Activated CD4-positive, CD25-positive, alpha-beta regulatory T cell treated with anti-CD3 and anti-CD28 coated beads, Interleukin-2, amount 50 U/mL, for 72 hours (primary cell): Measurements from ENCODE around the gene KATNAL2.
"Not testable (repeated sequence)": the region's sequence is repeated elsewhere in the genome, so short reads cannot be mapped to it uniquely, and the experiment has no call there.

Source experiments
- DNase-seq: peaks from one replicate; pipeline ENCODE4 v3.0.0; 2021

Gene KATNAL2

GRCh38 chr18:46939998-46940571, 22.7 kb downstream of the KATNAL2 start:
- no peak for DNase-seq

DNA sequence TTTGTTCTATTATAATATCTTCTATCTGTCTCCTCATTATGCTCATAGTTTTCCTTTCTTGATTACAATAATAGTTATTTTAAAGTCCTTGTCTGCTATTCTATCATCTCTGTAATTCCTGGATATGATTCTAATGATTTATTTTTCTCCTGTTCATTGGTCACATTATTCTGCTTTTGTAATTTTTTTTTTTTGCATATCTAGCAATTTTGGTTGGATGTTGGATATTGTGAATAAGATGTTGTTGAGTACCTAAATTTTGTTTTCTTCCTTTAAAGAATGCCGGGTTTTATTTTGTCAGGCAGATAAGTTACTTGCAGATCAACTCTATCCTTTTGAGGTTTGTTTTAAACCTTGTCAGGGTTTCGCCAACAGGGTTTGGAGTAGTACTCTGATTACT, 25.2 kb downstream of the KATNAL2 start:
- no peak for DNase-seq

DNA sequence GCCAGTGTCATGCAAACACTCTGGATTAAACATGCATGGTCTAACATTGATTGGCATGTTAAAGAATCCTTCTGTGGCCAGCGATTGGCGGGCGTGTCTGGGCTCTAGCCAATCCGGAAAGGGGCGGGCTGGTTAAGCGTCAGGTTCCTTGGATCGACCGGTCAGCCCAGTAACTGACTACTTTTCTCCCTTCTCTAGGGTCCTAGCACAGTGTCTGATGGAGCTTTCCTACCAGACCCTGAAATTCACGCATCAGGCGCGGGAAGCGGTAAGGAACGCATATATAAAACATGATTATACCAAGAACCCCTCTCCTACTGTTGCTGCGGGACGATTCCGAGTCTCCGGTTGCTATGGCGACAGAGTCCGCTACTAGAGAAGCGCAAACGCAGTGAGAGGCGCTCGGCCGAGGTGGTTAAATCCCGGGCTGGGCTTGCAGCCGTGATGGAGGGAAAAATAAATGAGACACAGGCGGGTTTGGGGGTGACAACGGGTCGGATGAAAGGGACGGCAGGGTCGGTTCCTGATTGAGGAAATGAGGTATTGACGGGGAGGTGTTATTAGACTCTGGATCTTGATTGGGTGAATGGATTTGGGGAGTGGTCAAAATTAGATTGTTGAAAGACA, 29.4 kb downstream of the KATNAL2 start:
- peak; percentile 68 for DNase-seq

DNA sequence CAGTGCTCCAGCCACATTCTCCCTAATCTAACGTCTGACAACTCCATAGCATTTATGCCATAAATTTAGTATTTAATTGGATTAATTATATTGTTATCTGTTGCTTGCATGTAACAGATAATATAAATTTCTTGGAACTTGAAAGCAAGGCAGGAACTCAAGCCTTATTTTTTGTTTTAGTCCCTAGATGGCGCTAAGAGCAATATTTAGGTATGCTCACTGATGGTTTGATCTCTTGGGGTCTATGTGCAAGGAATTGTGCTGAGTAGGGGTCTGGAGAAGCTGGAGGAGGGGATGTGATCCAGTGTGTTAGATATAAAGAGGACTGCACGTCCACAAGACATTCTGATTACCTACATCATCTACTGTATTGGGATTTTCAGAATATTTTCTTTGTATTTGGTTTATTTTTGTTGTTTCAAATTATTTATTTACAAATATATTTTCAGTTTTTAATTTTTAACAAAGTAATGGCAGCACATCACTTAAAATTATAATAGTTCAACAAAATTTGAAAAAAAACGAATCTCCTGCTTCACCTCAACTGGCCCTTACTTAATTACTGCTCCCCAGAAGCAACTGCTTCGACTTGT, 32.8 kb downstream of the KATNAL2 start:
- no peak for DNase-seq

GRCh38 chr18:46953195-46953594, 35.8 kb downstream of the KATNAL2 start:
- DNase-seq, result no peak

DNA sequence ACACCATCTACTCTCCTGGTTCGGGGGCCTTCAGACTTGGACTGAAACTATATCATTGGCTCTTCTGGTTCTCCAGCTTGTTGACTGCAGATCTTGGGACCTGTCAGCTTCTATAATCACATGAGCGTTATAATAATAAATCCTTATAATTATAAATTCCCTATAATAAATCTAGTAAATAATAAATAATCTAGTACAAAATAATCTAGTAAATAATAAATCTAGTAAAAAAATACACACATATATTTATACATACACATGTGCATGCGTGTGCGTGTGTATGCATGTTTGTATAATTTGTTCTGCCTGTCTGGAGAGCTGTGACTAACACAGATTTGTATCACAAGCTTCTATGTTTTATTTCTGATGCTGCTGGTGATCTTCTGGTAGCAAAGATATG, 40.8 kb downstream of the KATNAL2 start:
- no peak for DNase-seq

- DNase-seq, result not testable (repeated sequence)
Measured at GRCh38 chr18:46963656-46964578, 46.5 kb downstream of the KATNAL2 start.

GRCh38 chr18:46964579-46965293, 47.3 kb downstream of the KATNAL2 start:
- DNase-seq, result not testable (repeated sequence)

DNA sequence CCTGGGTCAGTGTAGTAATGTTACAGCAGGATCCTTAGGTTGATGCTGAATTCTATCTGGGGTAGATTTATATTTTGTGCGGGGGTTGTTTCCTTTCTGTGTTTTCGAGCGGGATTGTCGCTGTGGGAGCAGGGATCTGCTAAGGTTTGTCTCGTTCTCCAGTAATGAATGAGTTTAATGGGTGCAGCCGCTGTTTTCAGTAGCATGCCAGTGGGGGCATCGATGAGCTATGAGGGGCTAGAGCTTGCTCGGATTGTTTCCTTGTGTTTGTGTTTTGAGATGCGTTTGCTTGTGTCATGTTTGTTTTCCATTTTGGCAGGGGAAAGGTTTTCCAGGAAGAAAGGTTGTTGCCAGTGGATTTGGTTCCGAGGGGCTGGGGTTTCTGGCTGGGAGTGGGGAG, 48.9 kb downstream of the KATNAL2 start:
- DNase-seq, result not testable (repeated sequence)

DNA sequence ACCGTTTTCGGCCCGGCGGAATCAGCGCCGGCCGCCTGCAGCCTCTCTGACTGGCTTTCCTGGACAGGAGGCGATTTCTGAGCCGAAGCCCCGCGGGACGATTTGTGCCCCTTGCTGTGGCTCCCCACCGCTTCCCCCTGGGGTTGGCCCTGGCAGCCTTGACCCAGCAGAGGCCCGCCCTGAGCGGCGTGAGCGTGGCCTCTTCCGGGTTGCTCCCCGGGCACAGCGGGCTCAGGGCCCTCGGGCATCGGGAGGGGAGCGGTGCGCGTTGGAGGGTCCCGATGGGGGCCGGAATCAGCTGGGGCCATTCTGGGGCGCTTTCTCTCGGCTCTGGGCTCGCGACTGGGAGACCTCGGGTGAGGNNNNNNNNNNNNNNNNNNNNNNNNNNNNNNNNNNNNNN, 52.1 kb downstream of the KATNAL2 start:
- DNase-seq, result not testable (repeated sequence)

- DNase-seq, result not testable (repeated sequence)
Measured at GRCh38 chr18:47019870-47020269, 102.5 kb downstream of the KATNAL2 start.

DNA sequence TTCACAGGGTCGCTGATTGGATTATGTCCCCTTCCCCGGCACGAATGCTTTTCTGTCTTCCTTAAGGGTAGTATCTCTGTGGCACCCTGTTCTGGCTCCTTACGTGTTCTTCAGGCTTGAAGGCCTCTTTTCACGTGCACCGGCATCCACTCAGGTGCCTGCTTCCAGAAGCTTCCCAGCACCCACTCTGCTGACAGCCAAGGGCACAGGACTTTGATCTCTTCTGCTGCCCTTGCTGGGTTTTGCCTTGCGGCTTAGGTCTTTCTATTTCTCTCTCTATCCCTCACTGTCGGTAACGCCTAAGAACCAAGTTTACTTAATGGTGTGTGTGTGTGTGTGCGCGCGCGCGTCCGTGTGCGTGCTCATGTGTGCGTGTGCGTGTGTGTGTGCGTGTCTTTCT, 103.4 kb downstream of the KATNAL2 start:
- not testable (repeated sequence) for DNase-seq

DNA sequence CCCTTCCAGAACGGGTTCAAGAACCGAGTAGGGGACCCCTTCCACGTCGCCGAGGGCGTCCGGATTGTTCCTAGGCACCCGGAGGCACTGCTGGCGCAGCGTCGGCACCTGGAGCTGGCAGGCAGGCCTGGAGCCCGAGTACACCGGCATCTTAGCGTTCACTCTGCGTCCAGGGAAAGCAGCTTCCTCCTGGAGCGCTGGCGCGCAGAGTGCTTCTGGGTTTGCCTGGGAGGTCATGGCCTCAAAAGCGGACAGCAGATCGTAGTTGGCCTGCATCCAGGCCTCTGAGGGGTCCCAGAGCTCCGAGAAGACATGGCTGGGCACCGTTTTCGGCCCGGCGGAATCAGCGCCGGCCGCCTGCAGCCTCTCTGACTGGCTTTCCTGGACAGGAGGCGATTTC, 105.4 kb downstream of the KATNAL2 start:
- not testable (repeated sequence) for DNase-seq

GRCh38 chr18:47023769-47024465, 106.5 kb downstream of the KATNAL2 start:
- DNase-seq, result not testable (repeated sequence)

DNA sequence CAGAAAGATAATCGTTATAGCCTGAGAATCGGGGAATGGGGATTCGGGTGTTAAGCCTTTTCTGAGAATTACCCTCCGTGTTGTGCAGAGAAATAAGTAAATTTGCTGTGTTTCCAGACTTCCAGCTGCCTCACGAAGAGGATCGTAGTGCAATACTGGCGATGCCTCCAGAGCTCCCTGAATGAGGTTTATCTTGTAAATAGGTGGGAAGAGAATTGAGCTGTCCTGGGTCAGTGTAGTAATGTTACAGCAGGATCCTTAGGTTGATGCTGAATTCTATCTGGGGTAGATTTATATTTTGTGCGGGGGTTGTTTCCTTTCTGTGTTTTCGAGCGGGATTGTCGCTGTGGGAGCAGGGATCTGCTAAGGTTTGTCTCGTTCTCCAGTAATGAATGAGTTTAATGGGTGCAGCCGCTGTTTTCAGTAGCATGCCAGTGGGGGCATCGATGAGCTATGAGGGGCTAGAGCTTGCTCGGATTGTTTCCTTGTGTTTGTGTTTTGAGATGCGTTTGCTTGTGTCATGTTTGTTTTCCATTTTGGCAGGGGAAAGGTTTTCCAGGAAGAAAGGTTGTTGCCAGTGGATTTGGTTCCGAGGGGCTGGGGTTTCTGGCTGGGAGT, 108.3 kb downstream of the KATNAL2 start:
- not testable (repeated sequence) for DNase-seq

- not testable (repeated sequence) for DNase-seq
Measured at GRCh38 chr18:47028738-47029137, 111.3 kb downstream of the KATNAL2 start.

DNA sequence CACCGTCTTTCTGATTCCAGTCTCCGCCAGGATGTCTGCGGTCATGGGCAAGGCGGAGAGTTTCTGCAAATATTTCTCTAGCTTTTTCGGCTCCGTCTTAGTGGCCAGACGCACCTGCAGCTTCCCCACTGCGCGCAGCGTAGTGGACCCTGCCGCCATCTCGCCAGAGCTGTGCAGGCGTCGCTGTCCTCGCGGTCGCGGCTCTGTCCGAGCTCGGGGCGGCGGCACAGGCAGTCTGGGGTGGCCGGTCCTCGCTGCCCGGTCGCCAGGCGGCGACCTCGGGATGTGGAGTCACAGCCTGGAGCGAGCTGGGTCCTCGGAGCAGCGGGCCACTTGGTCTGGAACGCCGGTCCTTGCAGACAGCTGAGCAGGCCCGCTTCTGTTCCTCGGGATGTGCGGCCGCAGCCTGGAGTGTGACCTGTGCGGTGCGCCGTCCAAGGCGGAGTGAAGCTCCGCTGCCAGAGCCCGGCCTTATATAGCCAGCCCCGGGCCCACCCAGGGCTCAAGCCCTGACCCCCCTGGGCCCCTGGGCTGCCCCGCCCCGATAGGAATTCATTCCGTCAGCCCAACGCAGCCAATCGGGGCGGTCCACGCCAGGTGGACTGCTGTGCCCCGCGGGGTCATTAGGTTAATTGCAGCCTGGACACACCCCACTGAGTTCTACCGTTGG, 112.4 kb downstream of the KATNAL2 start:
- DNase-seq, result not testable (repeated sequence)

DNA sequence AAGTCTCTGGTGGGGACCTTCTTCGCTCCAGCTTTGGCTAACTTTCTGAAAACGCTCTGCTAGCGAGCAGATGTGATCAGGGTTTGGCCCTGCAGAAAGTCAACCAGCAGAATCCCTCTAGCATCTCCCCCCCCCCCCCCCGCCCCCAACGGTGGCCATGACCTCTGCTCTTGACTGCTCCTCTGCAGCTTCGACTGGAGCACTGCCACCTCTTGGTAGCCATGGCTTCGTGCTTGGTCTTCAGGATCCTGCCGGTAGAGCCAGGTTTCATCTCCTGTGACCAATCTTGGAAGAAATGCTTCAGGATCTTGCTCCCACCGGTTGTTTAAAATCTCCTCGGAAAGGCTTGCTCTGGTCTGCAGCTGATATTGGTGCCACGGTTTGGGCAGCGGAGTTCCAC, 113.5 kb downstream of the KATNAL2 start:
- not testable (repeated sequence) for DNase-seq

DNA sequence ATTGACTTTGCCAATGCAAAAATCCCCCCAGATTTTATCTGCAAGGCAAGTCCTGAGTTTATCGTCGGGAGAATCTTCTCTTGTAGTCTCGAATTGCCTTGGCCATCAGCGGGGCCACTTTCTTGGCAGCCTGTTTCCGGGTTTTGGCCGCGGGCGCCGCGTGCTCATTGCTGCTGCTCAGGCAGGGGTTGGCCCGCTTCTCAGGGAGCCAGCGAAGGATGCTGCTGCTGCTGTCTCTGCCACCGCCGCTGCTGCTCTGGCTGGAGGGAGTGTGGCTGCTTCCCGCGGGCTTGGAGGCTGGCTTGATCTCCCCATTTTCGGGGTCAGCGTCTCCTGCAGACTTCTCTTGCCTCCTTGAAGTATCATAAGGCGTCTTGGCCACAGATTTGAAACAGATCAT, 115.5 kb downstream of the KATNAL2 start:
- no peak for DNase-seq

DNA sequence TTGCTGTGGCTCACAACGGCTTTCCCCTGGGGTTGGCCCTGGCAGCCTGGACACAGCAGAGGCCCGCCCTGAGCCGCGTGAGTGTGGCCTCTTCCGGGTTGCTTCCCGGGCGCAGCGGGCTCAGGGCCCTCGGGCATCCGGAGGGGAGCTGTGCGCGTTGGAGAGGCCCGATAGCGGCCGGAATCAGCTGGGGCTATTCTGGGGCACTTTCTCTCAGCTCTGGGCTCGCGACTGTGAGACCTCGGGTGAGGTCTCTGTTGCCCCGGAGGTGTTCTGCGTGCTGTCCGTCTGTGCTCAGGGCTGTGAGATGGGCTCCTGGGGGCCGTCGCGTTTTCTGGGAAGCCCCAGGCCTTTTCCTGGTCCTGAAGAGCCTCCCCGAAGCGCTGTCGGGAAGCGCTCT, 117.2 kb downstream of the KATNAL2 start:
- DNase-seq, result not testable (repeated sequence)

GRCh38 chr18:47035156-47035671, 117.8 kb downstream of the KATNAL2 start, which contains the start of gene ELOA2:
TSS of gene ELOA2 (minus strand) at chr18:47035621. CDS start at chr18:47035264, 357 bp downstream.
- no peak for DNase-seq
